Stimulated activated CD4-positive, alpha-beta T cell treated with anti-CD3 and anti-CD28 coated beads, Interleukin-15, amount 100 ng/mL, for 1 hour (primary cell): ENCODE results near the gene PPIE.
"Not testable (repeated sequence)": the region's sequence is repeated elsewhere in the genome, so short reads cannot be mapped to it uniquely, and the experiment has no call there.

Source experiments
- DNase-seq, 2 donors: peaks; one replicate each; pipeline ENCODE4 v3.0.0-alpha.2; 2020; ENCODE audit warnings: low read depth in 1 of 2, low spot score in 1 of 2

The PPIE gene

GRCh38 chr1:39776886-39777285, 38.2 kb downstream of the PPIE start:
- no peak for DNase-seq

- DNase-seq, result no peak
Measured at GRCh38 chr1:39777306-39777705, 38.6 kb downstream of the PPIE start.

- not testable (repeated sequence) for DNase-seq
Measured at GRCh38 chr1:39777896-39778295, 39.2 kb downstream of the PPIE start.

- not testable (repeated sequence) for DNase-seq
Measured at GRCh38 chr1:39778463-39779099, 39.9 kb downstream of the PPIE start.

GRCh38 chr1:39779137-39779536, 40.5 kb downstream of the PPIE start:
- DNase-seq, result no peak

- no peak for DNase-seq
Measured at GRCh38 chr1:39779821-39780220, 41.1 kb downstream of the PPIE start.

GRCh38 chr1:39781349-39781715, 42.6 kb downstream of the PPIE start:
- no peak for DNase-seq

GRCh38 chr1:39782103-39782502, 43.4 kb downstream of the PPIE start:
- no peak for DNase-seq

- DNase-seq, result not testable (repeated sequence)
Measured at GRCh38 chr1:39782685-39783084, 44.0 kb downstream of the PPIE start.

GRCh38 chr1:39786303-39787107, 47.8 kb downstream of the PPIE start:
- not testable (repeated sequence) for DNase-seq

GRCh38 chr1:39787108-39787375, 48.4 kb downstream of the PPIE start:
- not testable (repeated sequence) for DNase-seq

- no peak for DNase-seq
Measured at GRCh38 chr1:39787468-39787867, 48.8 kb downstream of the PPIE start.

- DNase-seq, result not testable (repeated sequence)
Measured at GRCh38 chr1:39787964-39788363, 49.3 kb downstream of the PPIE start.

- DNase-seq, result no peak
Measured at GRCh38 chr1:39788426-39788757, 49.7 kb downstream of the PPIE start.

GRCh38 chr1:39788758-39789570, 50.3 kb downstream of the PPIE start, which contains the start of gene BMP8B:
BMP8B (minus strand) TSS chr1:39788865; CDS start chr1:39788485, 380 bp downstream.
- DNase-seq, result peak in 1 of 2 donors; percentile 24

GRCh38 chr1:39789571-39790110, 51.0 kb downstream of the PPIE start:
- no peak for DNase-seq

GRCh38 chr1:39791838-39792237, 53.2 kb downstream of the PPIE start:
- DNase-seq, result no peak

GRCh38 chr1:39795651-39796050, 57.0 kb downstream of the PPIE start:
- no peak for DNase-seq

- DNase-seq, result peak; percentile 67 to 69
Measured at GRCh38 chr1:39798859-39799769, 60.4 kb downstream of the PPIE start.

- peak; percentile 45 to 55 for DNase-seq
Measured at GRCh38 chr1:39799770-39800470, 61.2 kb downstream of the PPIE start.
